TTC549 (cell line): ENCODE results near the gene ZBTB48.
"Not testable (repeated sequence)": the region's sequence is repeated elsewhere in the genome, so short reads cannot be mapped to it uniquely, and the experiment has no call there.

Source experiments
- FAIRE-seq: peaks from 2 replicates; lab custom pipeline; 2012; peaks lifted over from hg19 to GRCh38; lab: Jason Lieb, UNC

Gene ZBTB48

DNA sequence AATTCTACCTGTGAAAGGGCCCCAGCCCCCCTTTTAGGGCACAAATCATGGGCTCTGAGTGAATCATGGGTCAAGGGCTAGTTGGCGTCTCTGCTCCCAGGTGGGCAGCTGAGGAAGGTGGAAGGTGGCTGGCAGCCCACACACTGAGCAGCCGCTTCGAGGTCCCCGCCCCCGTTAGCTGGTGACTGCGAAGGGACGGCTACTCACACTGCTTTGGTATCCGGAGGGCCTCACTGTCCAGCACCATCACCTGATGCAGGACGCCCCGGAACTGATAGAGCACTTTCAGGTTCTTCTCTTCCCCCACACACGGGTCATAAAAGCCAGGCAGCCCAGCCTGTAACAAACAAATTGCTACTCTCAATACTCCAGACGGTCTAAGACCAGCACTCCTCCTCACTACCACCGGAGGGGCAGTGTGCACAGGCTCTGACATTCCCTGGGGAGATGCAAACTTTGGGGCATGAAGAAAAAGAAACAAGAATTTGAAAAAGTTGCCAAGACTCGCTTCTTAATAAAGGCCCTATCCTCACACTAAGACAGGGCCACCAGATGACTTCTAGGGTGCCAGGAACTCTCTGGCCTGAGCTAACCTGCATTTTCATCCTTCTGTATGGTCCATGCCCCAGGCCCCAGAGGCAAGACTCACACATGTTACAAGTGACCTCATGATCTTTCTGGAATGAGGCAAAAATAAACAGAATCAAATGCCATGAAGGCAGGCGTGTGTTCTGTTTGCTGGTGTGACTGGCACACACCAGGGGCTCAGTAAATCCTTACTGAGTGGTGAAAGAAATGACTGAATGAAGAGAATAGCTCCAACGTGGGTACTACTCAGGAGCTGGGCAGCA, 56.3 kb downstream of the ZBTB48 start:
- no peak for FAIRE-seq

DNA sequence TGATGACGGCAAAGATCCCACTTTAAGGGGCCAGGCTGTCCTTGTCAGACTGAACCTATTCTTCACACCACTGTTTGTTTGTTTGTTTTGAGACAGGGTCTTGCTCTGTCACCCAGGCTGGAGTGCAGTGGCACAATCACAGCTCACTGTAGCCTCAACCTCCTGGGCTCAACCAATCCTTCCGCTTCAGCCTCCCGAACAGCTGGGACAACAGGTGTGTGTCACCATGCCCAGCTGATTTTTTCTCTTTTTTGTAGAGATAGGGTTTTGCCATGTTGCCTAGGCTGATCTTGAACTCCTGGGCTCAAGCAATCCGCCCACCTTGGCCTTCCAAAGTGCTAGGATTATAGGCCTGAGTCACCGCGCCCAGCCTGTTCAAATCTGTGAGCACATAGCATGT, 57.0 kb downstream of the ZBTB48 start:
- not testable (repeated sequence) for FAIRE-seq

DNA sequence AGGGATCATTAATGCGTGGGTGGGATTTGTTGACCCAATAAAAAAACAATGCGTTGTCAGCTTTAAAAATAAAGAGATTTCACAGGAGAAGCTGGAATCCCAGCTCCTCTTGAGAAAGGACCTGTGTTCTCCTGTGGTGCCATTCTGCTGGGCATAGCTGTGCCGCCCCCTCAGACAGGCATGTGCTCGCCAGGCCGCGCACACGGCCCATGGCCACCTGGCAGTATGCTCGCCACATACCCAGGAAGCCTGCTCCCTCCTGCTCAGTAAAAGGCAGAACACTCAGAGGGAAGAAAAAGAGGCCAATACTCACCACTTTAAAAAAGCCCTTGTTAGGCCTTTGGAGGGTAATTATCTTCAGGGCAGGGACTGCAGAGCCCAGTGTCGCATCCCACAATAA, 58.0 kb downstream of the ZBTB48 start:
- FAIRE-seq, result no peak

DNA sequence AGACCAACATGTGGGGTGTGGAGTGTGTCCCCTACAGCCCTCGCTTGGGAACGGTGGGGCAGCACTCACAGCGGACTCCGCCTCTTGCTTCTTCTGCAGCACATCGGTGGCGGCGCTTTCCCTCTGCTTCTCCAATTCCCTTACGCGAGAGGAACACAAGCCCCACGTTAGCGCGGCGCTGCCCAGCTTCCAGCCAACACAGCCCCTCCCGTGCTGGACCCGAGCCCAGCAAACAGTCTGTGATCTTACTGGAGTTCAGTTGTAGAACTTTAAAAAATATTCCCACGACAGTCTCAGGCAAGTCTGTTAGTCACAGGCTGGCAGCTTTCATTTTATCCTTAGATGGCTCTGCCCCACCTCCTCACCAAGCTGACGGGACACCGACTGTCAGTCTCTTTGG, 58.4 kb downstream of the ZBTB48 start:
- FAIRE-seq, result no peak
